ENCODE results near the gene EPS8L3.
A peak's percentile ranks its signal among the peaks of the same experiment; 100 is the strongest.

EPS8L3 gene

DNA sequence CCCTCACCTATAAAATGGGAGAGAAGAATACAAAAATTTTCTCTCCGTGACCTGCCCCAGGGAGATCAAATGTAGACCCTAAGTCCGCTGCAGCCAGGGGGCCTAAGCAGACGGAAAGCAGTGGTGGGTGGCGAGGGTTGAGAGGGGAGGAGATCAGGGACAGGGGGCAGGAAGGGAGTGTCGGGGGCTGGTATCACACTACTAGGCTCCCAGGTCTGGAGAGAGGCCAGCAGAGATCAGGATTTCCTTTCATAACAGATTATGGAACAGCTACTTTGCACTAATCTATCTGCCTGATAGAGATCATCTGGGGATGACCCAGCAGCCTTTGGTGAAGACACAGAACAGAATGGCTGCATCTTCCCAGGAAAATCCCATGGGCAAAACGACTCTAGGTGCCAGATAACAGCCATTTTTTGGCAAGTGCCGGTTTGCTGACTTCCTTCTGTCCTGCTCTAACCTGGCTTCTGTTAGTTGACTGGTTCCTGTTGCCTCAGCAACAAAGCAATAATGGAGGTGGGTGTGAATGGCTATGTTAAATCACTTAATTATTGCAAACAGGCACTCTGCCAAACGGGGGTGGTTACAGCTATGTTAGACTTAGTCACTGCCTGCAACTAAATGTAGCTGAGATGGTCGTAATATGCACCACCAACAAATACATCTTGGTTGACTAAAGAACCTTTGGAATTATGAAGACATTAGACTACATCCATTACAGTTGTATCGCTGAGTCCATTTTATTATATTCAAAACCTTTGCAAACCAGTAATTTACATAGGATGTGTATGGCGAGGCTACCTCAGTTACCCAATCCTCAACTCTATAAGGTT is 30.0 kb upstream of the EPS8L3 start:
- DNase-seq, result no peak

GRCh38 chr1:109793089-109793485 is 29.4 kb upstream of the EPS8L3 start:
- no peak for DNase-seq

DNA sequence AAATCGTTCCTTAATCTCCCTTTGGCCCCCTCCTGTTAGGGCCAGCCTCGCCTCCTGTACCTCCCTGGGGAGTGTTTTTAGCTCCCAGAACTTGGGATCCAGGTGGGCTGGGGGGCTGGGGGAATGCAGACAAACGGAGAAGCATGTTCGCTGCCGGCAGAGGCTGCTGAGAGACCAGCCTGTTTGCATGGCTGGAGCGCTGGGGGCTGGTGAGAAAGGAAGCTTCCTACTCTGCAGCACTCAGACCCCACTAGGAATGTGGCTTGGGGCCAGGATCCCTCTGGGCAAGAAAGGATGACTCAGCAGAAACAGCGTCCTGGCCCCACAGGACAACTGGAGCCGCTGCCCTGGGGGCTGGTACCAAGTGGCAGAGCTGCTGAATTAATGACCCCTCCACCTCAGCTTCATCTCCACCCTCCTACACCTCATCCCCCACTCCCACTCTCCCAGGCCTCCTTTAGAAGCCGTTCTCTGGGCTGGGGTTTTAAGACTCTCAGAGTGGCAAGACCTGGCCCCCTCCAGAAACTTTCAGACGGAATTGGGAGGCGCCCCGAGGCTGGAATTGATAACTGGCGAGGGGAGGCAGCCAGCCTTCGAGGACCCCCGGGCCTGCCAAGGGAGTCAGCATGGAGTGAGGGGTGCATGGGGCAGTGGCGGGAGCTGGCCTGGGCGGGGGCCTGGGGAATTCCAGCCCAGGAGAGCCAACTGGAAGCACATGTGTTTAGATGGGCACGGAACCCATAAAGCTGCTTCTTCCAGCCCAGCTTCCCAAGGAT is 28.5 kb upstream of the EPS8L3 start:
- DNase-seq, result peak; percentile 75

GRCh38 chr1:109791495-109792043 is 27.8 kb upstream of the EPS8L3 start:
- no peak for DNase-seq

DNA sequence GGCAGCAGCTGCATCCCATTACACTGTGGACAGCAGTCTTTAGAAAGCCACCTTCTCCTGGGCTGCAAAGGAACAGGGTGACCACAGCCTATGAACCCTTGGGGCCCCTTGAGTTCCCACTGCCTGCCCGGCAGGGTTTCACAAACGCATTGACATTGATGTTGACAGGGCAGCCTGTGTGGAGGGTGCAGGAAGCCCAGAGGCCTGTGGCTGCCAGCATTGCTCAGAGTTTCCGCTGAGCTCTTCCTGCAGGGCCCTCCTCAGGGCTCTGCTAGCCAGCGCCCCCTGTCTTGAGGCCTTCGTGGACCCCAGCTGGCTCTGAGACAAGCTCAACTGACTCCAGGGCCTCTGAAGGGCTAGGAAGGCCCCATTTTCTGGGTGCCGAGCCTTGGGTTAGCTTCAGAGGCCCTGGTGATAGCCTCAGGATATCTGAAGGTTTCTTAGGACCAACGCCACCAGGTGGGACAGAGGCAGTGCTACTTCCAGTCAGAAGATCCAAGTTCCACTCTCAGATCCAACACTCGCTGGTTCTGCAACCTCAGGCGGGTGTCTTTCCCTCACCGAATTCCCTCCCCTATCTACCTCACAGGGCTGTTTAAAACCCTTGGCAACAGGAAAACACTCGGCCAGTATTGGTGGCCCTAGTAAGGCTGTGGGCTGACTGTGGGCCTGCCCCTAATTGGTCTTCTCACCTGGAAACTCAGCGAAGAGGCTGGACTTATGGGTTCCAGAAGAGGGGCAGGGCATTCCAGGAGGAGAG is 27.2 kb upstream of the EPS8L3 start:
- peak; percentile 26 for DNase-seq

GRCh38 chr1:109790329-109790728 is 26.6 kb upstream of the EPS8L3 start:
- no peak for DNase-seq

DNA sequence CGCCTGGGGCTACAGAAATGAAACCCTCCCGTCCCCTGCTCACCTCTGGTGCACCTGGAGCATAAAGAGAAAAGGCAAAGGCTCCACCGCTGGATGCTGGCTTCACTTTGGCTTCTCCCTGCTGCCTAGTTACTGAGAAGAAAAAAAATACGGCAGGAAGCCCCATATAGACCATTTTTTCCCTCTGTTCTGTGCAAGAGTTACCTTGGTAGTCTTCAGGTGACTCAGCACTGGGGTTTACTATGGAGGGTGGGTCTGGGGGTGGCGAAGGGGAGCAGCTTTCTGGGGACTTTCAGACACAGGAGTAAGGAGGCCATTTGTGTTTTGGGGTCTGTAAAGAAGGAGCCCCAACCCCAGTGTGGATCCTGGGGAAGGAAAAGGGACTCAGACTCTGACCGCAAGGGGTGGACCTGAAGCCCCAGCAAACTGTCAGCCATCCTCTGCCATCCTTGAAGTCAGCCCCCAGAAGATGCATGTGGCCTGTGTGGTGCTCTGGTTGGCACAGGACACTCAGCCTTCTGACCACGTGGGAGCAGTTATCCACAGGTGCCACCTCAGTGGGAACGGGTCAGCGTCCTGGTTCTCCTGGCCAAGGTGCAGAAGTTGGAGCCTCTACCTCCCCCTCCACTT is 25.9 kb upstream of the EPS8L3 start:
- DNase-seq, result no peak

DNA sequence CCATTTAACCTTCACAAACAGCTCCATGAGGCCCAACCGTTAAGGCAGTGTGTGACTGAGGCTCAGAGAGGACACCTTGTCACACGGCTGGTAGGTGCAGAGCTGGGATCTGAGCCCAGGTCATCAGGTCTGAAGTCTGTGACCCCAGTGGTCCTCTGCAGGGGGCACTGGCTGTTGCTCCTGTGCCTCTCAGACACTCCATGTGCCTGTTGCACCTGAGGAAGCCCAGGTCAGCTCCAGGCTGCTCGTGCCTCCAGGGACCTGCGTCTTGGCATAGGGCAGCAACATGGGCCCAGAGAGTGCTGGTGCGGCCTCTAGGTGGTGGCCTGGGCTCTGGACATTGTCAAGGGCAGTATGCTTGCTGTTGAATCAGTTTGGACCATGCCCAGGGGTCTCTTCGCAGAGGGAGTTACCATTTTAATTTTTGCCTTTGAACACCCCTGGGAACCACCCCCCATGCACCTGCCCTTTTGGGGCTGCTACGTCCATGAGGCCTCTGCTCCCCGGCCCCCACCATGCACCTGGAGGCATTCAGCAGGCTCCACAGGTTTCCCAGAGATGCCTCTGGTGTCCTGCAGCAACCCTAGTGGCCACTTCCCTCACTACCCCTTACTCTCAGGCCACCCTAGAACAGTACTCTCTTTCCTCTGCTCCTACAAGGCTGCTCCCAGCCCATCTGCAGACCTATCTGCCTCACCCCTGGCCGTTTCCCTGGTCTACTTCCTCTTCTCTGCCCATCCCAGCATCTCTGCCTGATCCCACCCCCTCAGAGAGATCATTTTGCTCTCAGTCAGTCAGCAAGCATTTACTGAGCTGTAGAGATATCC is 25.2 kb upstream of the EPS8L3 start:
- DNase-seq, result no peak

DNA sequence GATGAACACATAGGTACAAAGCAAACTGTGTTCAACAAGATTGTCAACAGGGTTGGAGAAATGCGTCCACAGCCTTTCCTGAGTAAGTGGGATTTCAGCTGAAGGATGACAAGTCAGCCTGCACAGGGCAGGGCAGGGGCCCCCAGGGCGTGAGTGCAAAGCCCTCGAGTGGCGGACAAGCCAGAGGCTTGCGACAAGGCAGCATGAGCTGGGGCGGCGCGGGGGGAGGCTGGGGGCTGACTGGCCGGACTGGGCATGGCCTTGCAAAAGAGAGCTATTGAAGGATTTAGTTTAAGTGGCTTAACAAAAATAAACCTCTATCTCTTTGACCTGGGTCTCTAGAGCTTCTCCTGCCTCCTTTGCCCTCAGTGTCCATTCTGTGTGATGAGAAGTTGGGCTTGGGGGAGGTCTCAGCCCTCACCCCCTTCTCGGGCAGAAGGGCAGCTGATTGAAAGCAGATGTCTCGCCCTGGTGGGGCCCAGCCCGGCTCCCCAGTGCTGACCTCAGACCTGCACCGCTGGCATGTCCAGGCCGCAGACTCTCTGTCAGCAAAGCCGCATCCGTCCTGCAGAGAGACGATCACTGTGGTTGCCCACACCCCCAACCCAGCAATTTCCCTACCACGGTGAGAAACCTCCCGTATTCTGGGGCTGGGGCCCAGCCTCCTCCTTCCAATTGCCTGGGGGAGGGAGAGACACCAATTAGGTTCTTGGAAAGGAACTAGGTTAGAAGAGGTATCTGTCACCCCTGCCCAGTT is 24.3 kb upstream of the EPS8L3 start:
- DNase-seq, result no peak

GRCh38 chr1:109787211-109787844 is 23.6 kb upstream of the EPS8L3 start:
- DNase-seq, result no peak

DNA sequence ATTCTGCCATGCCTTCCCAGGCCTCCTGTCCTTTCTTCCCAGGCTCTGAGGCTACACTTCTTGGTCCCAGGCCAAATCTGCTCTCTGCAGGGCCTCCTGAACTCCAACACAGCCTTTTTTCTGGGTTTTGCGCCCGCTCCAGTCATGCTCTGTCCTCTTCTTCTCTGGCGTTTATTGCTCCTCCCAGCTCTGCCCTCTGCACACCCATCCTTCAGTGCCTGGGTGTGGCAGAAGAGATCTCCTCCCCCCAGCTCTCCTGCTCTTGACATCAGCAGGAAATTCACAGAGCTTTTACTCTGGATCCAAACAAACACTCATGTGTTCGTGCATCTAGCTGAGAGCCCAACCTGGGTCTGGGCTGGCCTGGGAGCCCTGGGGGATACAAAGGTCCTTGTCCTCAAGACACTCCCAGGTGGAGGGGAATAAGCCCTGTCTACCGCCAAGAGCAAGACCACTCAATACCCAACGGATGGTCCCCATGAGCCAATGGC is 22.9 kb upstream of the EPS8L3 start:
- DNase-seq, result no peak

DNA sequence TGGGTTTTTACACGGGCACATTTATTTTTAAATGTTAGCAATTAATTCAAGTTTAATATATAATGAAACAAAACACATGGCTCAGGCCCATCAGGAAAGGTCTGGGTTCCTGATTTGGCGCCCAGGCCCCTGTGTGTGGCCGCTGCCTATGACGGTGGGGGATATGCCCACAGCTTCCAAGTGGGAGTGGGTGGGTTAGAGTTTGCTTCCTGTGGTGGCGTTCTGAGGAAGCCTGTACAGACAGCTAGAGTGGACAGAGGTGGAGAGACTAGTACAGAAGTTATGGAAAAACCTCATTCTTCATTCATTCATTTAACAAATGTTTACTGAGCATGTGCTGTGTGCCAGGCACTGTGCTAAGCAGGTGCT is 22.4 kb upstream of the EPS8L3 start:
- DNase-seq, result no peak

GRCh38 chr1:109785446-109786111 is 21.9 kb upstream of the EPS8L3 start:
- DNase-seq, result no peak

GRCh38 chr1:109784551-109785252 is 21.0 kb upstream of the EPS8L3 start:
- no peak for DNase-seq

DNA sequence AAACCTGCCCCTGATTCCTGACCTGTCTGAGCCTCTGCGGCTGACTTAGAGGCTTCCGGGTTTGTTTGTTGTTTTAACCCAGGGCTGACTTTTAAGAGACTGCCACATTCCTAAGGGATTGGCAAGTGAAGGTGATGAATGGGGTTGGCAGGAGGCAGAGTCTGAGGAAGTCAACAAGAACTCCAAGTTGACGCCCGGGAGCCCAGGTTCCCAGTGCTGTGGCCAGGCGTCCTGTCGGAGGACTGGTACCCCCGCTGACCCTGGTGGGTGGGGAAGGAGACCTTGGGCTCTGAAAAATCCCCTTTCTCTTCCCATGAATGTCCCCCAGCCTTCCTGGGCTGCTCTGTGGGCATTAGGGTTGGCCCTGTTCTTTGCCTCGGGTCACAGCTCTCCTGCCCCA is 19.7 kb upstream of the EPS8L3 start:
- DNase-seq, result no peak

- no peak for DNase-seq
Measured at GRCh38 chr1:109782927-109783326, 19.2 kb upstream of the EPS8L3 start.

DNA sequence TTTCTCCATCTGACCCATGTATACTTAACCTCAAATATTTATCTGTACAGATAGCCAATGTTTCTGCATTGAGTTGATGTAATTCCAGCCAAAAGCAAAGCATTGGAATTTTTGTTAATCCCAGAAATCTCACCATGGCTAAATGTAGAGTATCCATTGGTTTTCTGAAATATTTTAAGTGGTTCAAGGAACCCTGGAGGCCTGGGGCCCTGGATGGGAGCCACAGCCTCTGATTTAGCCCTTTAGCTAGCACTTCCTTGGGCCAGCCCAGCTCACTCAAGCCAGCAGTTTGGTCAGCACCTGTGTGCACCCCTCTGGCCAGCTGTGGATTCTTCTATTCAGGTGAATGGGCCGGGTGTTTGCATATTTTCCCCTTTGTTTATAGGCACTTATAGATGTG is 18.8 kb upstream of the EPS8L3 start:
- no peak for DNase-seq

- no peak for DNase-seq
Measured at GRCh38 chr1:109781806-109782205, 18.1 kb upstream of the EPS8L3 start.

DNA sequence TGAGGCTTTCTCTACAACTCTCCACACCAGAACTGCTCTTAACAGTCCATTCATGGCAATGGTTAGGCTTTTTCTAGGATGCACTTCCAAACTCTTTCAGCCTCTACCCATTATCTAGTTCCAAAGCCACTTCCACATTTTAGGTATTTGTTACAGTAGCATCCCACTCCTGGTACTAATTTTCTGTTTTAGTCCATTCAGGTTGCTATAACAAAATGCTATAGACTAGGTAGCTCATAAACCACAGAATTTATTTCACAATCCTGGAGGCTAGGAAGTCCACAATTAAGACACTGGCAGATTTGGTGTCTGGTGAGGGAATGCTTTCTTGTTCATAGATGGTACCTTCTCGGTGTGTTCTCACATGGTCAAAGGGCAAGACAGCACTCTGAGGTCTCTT is 17.3 kb upstream of the EPS8L3 start:
- DNase-seq, result no peak

Measured in midbrain (tissue), 1 donor.